Embryonic facial prominence (tissue), 1 donor: Measurements from ENCODE around the gene ADAM33.
A peak's percentile ranks its signal among the peaks of the same experiment; 100 is the strongest.

Experiments
- DNase-seq: peaks from one replicate; pipeline ENCODE4 v3.0.0-alpha.2; 2016; ENCODE audit errors: extremely low spot score

Gene ADAM33

DNA sequence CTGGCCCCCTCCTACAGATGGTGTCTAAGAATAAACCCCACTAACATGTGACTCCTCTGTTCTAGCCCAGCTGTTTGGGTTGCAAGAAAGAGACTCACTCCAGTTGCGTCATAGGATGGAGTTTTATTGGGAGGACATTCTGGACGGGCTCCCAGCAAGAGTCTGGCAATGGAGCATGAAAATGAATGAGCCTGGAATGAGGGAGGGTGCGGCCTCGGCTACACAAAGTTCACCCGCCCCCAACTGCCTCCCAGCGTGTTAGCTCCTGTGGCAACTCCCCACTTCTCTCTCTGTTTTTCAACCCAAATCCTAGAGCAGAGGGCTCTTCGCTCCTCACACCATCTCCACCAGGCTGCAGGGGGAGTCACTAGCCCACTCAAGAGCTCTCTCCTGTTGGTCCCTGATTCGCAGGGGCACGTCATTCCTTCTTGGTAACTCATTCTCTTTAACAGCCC is 5.1 kb upstream of the ADAM33 start:
- peak; percentile 27 for DNase-seq

DNA sequence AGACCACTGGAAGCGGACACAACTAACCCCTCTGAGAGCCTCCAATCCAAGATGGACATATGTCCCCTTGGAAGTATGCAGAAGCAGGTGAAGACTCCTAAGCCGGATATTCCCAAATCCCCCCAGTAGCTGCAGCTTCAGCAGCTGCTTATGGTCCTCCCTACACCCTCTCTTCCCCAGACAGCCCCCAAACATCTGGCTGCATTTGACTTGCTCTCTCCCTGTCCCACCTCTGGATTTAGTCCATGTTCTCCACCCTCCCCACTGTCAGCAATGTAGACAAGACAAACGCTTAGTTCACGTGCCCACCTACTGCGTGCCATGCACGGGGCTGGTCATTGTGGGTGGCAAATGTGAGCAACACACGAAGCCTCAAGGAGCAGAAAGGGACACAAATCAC is 4.6 kb upstream of the ADAM33 start:
- DNase-seq = no peak

DNA sequence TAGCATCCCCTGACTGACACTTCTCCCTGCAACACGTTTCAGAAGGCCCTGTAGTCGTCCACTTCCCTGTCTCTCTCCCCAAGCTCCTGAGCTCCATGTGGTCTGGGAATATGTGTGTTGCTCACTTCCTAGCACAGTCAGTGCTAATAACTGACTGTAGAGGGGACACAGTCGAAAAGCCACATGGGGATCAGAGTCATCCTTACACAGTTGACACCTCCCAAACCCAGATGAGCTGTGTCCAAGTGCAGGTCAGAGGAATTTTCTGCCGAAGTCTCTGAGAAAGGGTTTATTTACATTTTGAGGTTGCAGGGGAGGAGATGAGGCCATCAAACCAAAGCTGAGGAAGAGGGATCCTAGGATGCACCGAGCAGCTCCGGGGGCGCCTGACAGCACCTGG is 3.5 kb upstream of the ADAM33 start:
- no peak for DNase-seq

- no peak for DNase-seq
Measured at GRCh38 chr20:3681352-3681930, 369 bp downstream of the ADAM33 start.

DNA sequence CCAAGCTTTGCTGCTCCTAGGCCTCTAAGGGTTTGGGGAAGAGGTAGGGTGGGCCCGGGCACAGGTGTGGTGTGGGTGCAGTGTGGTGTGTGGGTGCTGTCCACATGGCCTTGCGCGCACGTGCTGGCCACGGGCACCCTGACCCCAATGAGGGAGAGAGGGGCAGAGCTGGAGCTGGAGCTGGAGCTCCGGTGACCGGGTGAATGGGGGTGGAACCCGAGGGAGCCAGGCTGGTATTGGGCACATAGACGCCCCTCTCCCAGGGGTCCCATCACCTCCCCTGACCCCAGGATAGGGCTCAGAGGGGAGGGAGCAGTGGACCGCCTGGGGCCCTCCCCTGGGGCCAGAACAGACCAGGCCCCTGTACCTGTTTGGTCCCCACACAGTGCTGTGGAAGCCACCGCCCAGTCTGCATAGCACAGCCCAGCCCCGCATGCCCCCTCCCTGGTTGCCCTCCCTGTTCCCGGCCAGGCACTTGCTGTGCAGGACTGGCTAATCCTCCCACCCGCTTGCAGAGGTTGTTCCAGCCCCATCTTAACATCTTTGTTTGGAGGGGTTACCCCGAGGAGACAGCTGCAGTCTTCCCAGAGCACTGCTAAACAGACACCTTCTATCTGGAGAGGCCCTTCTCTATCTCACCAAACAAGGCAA is 984 bp downstream of the ADAM33 start:
- DNase-seq = no peak

DNA sequence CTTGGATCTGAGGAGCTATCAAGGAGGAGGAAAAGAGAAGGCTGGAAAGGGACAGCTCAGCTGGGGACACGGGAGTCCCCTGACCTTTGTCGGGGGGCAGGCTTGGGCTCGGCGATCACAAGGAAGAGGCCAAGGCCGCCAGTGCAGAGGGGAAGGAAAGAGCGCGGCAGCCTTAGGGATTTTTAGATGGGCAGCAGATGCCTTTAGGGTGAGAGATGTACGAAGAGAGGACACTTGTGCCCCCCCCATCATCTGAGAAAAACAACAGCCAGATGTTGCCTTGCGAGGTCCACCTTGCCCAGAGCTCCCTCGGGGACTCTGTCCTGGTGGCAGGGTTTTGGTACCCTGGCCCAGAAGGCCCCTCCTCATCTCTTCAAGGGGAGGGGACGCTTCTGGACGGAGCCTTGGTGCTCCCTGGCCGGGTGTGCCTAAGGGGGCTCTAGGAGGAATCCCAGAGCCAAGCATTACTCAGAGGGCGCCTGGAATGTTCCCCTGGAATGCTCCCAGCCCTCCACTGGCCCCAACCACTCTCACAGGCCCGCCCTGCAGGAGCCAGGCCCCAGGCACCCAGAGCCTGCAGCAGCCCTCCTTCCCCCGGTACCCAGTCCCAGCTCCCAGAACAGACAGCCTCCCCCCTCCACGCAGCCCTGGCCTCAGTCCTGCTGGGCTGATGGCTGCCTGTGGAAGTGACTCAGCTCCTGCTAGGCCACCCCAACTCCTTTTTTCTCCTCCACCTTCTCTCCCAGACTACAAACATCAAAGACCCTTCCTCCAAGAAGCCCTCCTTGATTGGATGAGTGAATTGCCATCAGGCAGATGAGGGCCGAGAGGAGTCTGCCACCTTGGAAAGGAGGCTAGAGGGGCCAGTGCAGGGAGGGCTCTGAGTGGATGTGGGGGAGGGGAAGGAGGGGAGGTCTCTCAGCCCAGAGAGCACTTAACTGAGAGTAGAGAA is 1.8 kb downstream of the ADAM33 start:
- DNase-seq = no peak

- DNase-seq = no peak
Measured at GRCh38 chr20:3678856-3679720, 2.7 kb downstream of the ADAM33 start.

GRCh38 chr20:3678198-3678597 is 3.6 kb downstream of the ADAM33 start:
- DNase-seq = no peak

- no peak for DNase-seq
Measured at GRCh38 chr20:3677733-3678132, 4.1 kb downstream of the ADAM33 start.

DNA sequence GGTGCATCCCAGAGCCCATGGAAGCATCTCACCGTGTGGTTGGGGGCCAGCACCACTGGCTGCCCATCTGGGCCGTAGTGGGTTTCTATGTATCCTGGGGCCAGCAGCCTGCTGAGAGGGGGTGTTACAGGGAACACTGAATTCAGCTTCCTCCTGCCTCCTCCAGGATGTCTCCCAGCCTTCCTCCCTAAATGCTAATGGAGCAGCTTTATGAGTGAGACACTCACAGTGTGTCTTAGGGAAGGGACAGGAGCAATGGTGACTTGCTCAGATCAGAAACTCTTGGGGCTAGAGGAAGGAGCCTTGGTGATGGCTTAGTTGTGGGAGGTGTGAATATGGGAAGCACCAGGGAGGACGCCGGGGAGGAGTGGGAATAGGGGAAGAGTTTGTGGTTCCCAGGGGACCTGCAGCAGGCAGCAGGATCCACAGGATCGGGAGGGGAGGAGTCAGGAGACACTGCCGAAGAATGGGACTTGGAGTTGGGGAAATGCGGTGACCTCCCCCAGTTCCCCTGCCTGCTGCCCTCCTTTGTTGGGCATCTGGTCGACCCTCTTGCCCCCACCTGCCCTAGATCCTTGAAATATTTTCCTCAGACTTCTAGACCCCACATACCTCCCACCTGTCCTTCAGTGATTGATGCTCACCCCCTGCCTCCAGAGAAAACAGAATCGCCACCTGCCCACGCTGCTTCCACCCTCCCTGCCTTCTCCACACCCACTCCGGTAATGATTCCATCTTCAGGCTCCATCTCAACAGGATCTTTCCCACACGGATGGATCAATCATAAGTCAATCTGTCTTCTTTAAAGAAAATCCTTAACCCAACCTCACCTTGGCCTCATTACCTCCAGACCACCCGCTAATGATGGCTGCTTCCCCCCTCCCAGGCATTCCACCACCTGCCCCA is 6.6 kb downstream of the ADAM33 start:
- DNase-seq = no peak

- DNase-seq = no peak
Measured at GRCh38 chr20:3674447-3674846, 7.4 kb downstream of the ADAM33 start.

GRCh38 chr20:3673221-3674070 is 8.4 kb downstream of the ADAM33 start:
- no peak for DNase-seq

- DNase-seq = no peak
Measured at GRCh38 chr20:3672547-3673171, 9.2 kb downstream of the ADAM33 start.

- DNase-seq = no peak
Measured at GRCh38 chr20:3671986-3672546, 9.7 kb downstream of the ADAM33 start.

DNA sequence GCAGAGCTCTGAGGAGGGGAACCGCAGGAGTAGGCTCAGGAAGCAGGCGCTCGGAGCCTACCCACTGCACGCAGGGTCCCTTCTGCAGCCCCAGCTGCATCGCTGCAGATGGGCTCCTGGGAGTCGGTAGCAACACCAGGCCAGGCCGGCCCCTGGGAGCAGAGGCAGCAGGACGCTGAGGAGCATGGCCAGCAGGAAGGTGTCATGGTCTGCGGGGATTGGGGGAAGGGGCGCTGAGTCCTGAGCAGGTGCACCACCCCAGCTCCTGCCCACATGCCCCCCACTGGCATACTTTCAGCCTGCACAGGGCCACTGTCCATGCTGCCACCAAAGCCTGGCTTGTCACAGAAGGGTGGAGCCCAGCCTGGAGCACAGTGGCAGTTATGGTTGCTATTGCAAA is 10.9 kb downstream of the ADAM33 start:
- DNase-seq = no peak

GRCh38 chr20:3670511-3670910 is 11.3 kb downstream of the ADAM33 start:
- DNase-seq = no peak

DNA sequence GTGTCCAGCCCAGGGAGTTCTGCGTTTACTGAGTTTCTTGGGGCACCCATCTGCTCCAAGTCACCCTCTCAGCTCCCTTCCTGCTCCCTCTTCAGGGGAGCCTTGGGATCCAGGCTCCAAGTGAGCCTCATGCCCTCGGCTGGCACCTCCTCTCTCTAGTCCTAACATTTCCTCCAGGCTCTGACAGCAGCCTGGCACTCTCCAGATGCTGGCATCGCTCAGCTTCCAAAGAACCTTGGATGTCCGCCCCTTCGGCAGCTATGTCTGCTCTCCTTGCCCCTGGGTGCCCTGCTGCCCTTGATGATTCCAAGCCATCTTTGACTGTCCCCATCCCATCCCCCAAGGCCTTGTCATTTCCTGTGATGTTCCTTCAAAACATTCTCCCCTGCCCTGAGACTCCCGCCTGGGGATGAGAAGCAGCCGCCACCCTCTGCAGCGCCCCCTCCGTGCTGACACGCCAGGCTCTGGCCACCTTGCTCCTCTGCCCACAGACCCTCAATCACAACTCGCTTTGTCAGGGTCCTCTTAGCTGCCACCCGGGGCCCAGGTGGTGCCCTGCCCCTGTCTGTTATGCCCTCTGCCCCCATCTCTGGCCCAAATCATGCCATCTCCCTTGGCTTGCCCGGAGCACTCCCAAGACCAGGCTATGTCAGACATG is 12.0 kb downstream of the ADAM33 start:
- DNase-seq = no peak

- no peak for DNase-seq
Measured at GRCh38 chr20:3667434-3668037, 14.3 kb downstream of the ADAM33 start.
